22Rv1 (cell line): ENCODE measurements around the gene MAN2A2.

Source experiments
- CTCF ChIP-seq: fragments of 450-650 bp; IDR thresholded peaks from 2 replicates; pipeline ENCODE4 v1.5.1; 2017; ENCODE audit warnings: mild to moderate bottlenecking
- ZFX ChIP-seq: fragments of 450-650 bp; IDR thresholded peaks from 2 replicates; pipeline ENCODE4 v1.6.1; 2017; ENCODE audit warnings: antibody characterized with exemption, borderline replicate concordance

GRCh38 chr15:90946538-90946937, 43.4 kb downstream of the MAN2A2 start:
- no peak for TF ChIP-seq CTCF
- TF ChIP-seq ZFX, result no peak
